GM19328 (cell line): Measurements from ENCODE around the gene METTL6.
"Not testable (repeated sequence)": the region's sequence is repeated elsewhere in the genome, so short reads cannot be mapped to it uniquely, and the experiment has no call there.

Experiments used
- ATAC-seq: cut with Tn5 transposase; IDR thresholded peaks from one replicate; pipeline ENCODE4 v1.9.1; 2021; ENCODE audit warnings: mild to moderate bottlenecking, moderate library complexity; ENCODE audit not compliant: unreplicated experiment

The METTL6 gene

DNA sequence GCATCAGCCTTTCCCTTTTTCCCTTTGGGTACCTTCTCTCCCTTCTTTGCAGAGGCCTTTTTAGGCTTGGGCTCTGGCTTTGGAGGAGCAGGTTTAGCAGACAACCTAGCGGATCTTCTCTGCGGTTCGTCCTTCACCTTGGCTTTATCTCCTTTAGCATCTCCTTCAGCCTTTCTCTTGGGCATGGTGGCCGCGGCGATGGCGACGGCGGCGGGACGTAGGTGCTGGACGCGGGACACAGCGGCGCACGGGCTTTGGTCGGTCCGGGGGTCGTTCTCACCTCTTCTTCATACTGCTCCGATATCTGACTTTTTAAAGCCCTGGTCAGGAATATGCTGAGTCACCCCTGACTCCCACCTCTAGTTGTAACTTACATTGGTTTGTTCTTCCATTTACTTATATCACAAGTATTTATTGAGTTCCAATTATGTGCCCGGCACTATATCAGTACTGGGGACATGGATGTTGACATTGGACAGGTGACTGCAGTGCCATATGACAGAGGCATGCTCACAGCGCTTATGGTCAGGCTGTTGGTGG lies 51.8 kb downstream of the METTL6 start:
- ATAC-seq = no peak

GRCh38 chr3:15372918-15373317 lies 54.4 kb downstream of the METTL6 start:
- ATAC-seq = no peak

GRCh38 chr3:15368561-15369135 lies 58.7 kb downstream of the METTL6 start:
- no peak for ATAC-seq

- ATAC-seq = no peak
Measured at GRCh38 chr3:15367059-15367458, 60.3 kb downstream of the METTL6 start.

DNA sequence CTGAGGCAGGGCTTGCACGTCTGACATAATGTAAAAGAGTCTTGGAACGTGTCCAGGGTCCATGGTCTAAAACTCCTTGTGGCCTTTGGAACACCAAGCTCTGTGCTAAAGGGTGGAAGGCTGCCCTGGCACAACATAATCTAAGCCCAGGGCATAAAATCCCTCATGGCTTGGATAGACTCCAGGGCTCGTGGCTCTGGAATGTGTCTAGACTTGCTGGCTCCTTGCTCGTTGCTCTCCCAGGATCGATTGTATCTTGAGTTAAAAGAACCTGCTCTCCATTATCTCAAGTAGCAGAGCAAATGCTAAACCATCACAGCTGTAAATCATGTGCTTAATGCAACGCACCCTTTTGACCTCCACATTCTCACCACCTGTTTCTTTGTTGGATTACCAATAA lies 63.3 kb downstream of the METTL6 start:
- not testable (repeated sequence) for ATAC-seq

DNA sequence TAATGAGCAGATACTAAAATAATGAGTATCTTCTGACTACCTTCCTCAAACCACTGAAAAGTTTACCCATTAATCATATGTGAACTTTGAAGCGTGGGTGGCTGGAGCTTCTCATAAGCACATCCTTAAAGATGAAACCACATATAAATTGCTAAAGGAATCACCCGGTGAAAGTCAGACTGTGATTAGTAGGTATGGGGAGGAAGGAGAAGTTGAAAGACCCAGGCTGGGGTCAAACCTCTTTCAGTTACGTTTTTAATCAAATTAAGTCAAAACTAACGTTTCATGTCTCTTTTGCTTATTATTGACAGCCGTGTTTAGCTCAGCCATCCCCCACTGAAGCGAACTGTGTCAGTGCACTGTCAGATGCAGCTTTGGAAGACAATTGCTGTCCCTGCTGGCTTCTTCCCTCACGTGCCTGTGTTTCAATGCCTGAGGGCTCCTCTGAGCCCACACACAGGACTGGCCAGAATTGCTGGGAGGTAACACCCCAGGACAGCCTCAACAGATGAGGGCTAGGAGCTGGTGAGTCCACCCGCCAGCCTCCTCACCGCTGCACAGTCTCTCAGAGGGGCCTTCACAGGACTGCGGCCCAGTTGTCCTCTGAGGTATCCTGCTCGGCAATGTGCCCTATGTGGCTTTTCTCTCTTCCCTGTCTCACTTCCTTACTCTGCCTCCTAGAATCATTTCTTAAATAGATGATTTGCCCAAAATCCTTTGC lies 65.7 kb downstream of the METTL6 start:
- peak; percentile 68 for ATAC-seq

- ATAC-seq = no peak
Measured at GRCh38 chr3:15360788-15361493, 66.4 kb downstream of the METTL6 start.
